Measurements from ENCODE around the gene UBAP2L.

GRCh38 chr1:154272217-154272998 lies 51.7 kb downstream of the UBAP2L start, which contains the start of gene HAX1:
- TF ChIP-seq CTCF (IDR thresholded peaks at IDR 0.05) (peak; percentile 71 to 96 (median 84)), POLR2A (IDR thresholded peaks at IDR 0.05) (peak in 2 of 4 donors; percentile 80 to 81)
